GM21529 (cell line): Measurements from ENCODE around the gene CD33.
"Not testable (repeated sequence)": the region's sequence is repeated elsewhere in the genome, so short reads cannot be mapped to it uniquely, and the experiment has no call there.

Experiments used
- ATAC-seq: cut with Tn5 transposase; IDR thresholded peaks from one replicate; pipeline ENCODE4 v1.9.1; 2021; ENCODE audit not compliant: unreplicated experiment

CD33 gene

DNA sequence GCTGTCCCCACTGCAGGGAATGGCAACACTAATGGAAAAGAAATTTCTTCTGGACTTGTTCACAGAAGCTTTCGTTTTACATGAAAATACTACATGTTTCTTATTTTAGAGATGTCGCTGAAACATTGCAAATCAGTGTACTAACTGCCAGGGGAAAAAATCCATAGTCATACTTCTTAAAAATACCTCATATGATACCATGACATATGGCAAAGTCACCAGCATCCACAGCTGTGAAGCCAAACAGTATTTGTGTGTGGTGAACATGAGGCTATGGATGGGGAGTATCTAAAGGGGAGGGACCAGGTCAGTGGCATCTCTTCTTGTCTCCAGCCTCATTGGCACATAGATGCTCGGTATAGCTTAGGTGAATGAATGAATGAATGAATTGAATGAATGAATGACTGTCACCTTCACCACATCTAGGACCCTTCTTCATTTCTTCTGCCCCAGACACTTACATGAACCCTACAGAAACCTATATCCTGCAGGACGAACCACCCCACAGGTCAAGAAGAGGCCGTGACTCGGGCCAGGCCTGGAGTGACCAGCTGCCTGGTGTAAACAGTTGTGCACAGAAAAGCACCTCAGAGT, 14.6 kb upstream of the CD33 start:
- ATAC-seq: no peak

- ATAC-seq: not testable (repeated sequence)
These were observed 14.0 kb upstream of the CD33 start for GRCh38 chr19:51210874-51211361.

DNA sequence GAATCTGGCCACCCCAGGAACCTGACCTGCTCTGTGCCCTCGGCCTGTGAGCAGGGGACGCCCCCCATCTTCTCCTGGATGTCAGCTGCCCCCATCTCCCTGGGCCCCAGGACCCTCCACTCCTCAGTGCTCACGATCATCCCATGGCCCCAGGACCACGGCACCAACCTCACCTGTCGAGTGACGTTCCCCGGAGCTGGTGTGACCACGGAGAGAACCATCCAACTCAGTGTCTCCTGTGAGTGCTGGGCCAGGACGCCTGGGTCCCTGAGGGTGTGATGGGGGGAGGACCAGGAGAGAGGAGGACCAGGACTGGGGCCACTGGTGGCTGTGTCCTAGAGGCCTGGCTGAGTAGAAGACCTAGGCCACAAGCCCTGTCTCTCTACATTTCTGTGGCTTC, 13.0 kb upstream of the CD33 start:
- ATAC-seq: no peak

DNA sequence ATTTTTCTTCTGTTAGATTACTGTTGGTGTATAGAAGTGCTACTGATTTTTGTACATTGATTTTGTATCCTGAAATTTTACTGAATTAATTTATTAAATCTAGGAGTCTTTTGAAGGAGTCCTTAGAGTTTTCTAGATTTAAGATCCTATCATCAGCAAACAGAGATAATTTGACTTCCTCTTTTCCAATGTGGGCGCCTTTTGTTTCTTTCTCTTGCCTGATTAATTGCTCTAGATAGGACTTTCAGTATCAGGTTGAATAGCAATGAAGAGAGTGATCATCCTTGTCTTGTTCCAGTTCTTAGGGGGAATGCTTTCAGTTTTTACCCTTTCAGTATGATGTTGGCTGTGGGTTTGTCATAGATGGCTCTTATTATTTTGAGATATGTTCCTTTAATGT, 5.6 kb upstream of the CD33 start:
- no peak for ATAC-seq

DNA sequence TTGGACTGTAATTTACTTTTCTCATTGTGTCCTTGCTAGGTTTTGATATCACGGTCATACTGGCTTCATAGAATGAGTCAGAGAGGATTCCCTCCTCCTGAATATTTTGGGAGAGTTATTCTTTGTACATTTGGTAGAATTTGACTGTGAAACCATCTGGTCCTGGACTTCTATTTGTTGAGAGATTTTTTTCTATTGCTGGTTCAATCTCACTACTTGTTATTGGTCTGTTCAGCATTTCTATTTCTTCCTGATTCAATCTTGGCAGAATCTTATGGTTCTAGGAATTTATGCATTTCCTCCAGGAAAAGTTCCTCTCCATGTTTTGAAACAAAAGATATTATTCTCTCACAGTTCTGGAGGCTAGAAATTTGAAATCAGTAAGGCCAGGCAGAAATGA, 4.9 kb upstream of the CD33 start:
- ATAC-seq: no peak

GRCh38 chr19:51220996-51221395, 3.9 kb upstream of the CD33 start:
- no peak for ATAC-seq

GRCh38 chr19:51224163-51224641, 678 bp upstream of the CD33 start:
- no peak for ATAC-seq

GRCh38 chr19:51226067-51226466, 1.2 kb downstream of the CD33 start:
- no peak for ATAC-seq

GRCh38 chr19:51227326-51227725, 2.4 kb downstream of the CD33 start:
- no peak for ATAC-seq

- no peak for ATAC-seq
These were observed 3.1 kb downstream of the CD33 start for GRCh38 chr19:51227966-51228365.

DNA sequence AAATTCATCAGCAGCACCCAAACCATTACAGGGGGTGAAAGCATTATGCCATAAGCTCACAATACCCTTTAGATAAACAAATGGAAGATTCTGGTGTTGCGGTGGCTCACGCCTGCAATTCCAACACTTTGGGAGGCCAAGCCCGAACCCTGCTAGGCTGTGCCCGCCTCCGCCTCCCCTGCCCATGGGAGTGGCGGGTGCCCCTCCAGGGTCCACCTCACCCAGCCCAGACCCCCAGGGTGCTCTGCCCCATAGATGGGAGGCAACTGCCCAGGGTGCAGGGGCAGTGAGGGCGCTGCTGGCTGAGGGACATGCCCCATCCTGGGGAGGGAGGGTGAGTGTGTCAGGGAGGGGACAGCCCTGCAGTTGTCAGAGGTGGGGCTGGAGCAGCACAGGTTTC, 16.0 kb downstream of the CD33 start:
- ATAC-seq: no peak

GRCh38 chr19:51242881-51243630, 18.2 kb downstream of the CD33 start:
- ATAC-seq: no peak

DNA sequence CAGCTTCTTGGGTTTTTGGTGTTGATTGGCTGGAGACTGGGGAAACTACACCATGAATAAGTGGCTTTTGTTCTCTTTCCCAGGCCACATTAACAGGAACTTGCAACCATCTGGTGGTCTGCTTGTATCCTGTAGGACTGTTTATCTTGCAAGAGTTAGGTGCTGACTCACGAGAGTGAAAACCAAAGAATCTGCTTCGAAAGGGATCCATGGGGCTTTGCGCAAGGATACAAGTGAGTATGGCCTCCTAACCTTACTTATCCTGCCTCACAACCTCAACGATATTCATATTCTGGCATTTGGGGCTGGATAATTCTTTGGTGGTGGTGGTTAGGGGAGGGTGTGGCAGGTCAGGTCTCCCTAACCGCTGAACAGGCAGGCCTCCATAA, 21.3 kb downstream of the CD33 start:
- ATAC-seq: no peak

DNA sequence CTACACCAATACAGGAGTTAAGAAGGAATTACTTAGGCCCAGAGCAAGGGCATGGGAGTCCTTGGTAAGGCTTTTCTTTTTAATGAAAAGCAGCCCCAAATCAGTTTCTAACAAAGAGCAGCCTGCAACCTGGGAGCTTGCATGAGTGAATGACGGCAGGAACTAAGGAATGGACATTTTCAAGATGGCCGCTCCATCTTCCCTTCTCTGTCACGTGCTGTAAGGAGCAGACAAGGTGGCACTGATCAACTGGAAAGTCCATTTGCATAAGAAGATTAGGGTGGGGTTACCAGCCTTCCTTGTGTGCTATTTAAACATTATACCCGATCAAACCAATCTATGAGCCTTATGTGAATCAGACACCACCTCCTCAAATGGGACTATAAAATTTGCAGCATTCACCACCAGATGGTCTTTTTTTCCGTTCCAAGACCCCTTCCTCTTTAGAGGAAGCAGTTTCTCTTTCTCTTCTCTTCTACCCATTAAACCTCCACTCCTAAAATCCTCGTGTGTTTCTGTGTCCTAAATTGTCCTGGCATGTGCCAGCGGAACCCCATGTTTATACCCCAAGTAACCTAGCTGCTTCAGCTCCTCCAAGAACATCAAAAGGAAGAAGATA, 23.2 kb downstream of the CD33 start:
- ATAC-seq: no peak

DNA sequence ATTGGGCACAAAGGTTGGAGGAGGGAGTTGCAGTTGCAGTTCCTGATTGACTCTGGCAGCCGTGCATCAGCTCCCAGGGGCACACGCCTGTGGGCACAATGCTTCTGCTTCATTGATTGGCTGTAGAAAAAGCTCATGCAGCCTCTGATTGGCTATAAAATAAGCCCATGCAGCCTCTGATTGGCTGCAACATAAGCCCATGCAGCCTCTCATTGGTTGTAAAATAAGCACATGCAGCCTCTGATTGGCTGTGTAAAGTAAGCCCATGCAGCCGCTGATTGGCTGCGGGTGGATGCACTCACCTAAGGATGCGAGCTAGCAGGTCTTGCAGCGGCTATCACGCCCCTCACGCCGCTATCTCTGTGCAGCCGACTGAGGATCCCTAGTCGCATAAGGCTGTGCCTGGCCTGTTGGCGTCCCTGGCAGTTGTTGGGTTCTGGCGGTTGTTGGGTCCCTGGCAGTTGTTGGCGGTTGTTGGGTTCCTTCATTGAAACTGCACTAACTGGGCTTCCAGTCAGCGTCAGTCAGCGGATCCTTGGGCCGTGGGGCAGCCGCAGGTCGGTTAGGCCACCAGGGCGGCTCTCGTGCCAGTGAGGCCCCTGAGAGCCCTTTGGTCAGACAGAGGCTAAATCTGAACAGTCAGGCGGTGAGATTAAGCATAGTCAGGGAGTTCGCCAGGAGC, 26.0 kb downstream of the CD33 start, which contains the start of gene SIGLECL1:
Gene SIGLECL1 (plus strand): TSS at position 295 of the 682 bp plus-strand sequence. CDS start 12,993 bp downstream, outside the sequence.
- ATAC-seq: no peak

DNA sequence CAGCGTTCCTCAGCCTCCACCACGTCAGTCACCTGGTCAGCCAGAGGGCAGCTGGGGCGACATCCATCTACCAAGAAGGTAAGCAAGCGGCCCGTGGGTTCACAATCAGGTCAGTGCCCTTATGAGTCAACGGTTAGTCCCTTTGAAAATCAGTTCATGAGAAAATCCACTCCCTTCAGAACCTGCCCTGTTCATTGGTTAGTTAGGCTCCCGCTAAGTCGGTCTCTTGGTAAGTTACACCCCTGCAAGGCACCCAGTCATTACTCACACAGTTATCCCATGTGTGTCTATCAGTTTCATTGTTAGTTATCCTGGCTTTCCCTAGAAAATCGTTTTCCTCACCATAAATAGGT, 26.6 kb downstream of the CD33 start:
- no peak for ATAC-seq

GRCh38 chr19:51252306-51253079, 27.6 kb downstream of the CD33 start:
- no peak for ATAC-seq

- ATAC-seq: no peak
These were observed 28.4 kb downstream of the CD33 start for GRCh38 chr19:51253088-51253806.

GRCh38 chr19:51256155-51256625, 31.3 kb downstream of the CD33 start:
- ATAC-seq: no peak

DNA sequence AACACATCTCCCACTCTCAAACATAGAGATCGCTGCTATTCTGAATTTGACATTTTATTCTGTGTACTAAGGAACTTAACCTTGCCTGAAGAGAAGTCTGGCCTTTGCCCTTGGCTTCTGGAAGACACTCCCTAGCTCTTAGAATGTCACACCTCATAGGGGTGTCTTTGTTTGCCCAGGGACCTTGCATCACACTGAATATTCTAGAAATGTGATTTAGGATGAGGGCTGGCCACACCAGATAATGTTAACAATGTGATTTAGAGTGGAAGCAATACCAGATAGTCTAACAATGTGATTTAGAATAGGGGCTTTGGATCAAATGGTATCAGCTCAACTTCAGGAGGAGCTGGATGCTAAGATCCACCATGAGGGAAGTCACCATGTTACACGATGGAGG, 32.6 kb downstream of the CD33 start:
- no peak for ATAC-seq
